Natural killer cell (primary cell): ENCODE measurements around the gene DCDC2B. TPM values are rescaled to one million over a fixed set of nuclear protein-coding genes. Genes with fewer than 3 reads are reported as not detected.

Experiments used
- ATAC-seq, 3 donors: fragments of 150-1000 bp in 2 of 3; fragments of 200-7000 bp in 1 of 3; cut with Tn5 transposase; 1 replicate in 1 of 3; 2 replicates in 2 of 3; pipeline ENCODE4 v1.10.0; 2021; ENCODE audit warnings: mild to moderate bottlenecking in 2 of 3, moderate library complexity in 2 of 3
- DNase-seq, 2 donors: peaks; one replicate each; pipeline versions ENCODE4 v3.0.0 to v3.0.0-alpha.2; 2013 to 2021; ENCODE audit warnings: mixed read lengths in 1 of 2
- H3K27ac ChIP-seq: one replicate; pipeline ENCODE4 v1.5.1; 2013; ENCODE audit warnings: mild to moderate bottlenecking, low read length
- H3K27me3 ChIP-seq: one replicate; pipeline ENCODE4 v1.6.1; 2013; ENCODE audit warnings: low read length; ENCODE audit not compliant: control insufficient read depth, insufficient read depth
- H3K36me3 ChIP-seq: one replicate; pipeline ENCODE4 v1.6.1; 2013; ENCODE audit warnings: low read length; ENCODE audit not compliant: control insufficient read depth, insufficient read depth
- H3K4me1 ChIP-seq: one replicate; pipeline ENCODE4 v1.6.1; 2013; ENCODE audit warnings: low read length; ENCODE audit not compliant: control insufficient read depth, insufficient read depth
- H3K4me3 ChIP-seq: one replicate; pipeline ENCODE4 v1.5.1; 2013; ENCODE audit warnings: low read length
- H3K9me3 ChIP-seq: one replicate; pipeline ENCODE4 v1.6.1; 2013; ENCODE audit warnings: low read length; ENCODE audit not compliant: control insufficient read depth, insufficient read depth
- H3K27ac Mint-ChIP-seq, 2 donors: one replicate each; pipeline ENCODE4 v1.8.0; 2022; ENCODE audit warnings: mild to moderate bottlenecking in 2 of 2, mixed read lengths in 2 of 2, moderate library complexity in 1 of 2
- H3K27me3 Mint-ChIP-seq, 2 donors: one replicate each; pipeline ENCODE4 v1.8.0; 2022; ENCODE audit warnings: low read depth in 2 of 2, mixed read lengths in 2 of 2
- H3K36me3 Mint-ChIP-seq: one replicate; pipeline ENCODE4 v1.8.0; 2022; ENCODE audit warnings: mixed read lengths
- H3K4me1 Mint-ChIP-seq, 2 donors: one replicate each; pipeline ENCODE4 v1.8.0; 2022; ENCODE audit warnings: mixed read lengths in 2 of 2
- H3K4me3 Mint-ChIP-seq: one replicate; pipeline ENCODE4 v1.8.0; 2022; ENCODE audit warnings: mild to moderate bottlenecking, moderate library complexity, mixed read lengths
- H3K9me3 Mint-ChIP-seq, 2 donors: one replicate each; pipeline ENCODE4 v1.8.0; 2022; ENCODE audit warnings: mixed read lengths in 2 of 2
- WGBS: methylation state at CpG from one replicate; pipeline ENCODE4 v1.1.7; 2013; ENCODE audit warnings: missing lambda C conversion rate; ENCODE audit not compliant: insufficient coverage; 5-methylcytosine and 5-hydroxymethylcytosine counted together
- intact Hi-C: fragments of 100-400 bp; cut with micrococcal nuclease; formaldehyde crosslinking; loops from one replicate; pipeline ENCODE4 v1.14.2; 2022
- total RNA-seq, 4 donors: library from RNA; stranded (reverse); fragments of 120-200 nt in 1 of 4; gene quantifications; one replicate each; pipeline versions ENCODE4 v1.2.3 to v1.2.4, GENCODE V29; 2013 to 2022
- TF ChIP-seq, protein P1 (sequence below): fragments of 200-600 bp; IDR thresholded peaks from one replicate; pipeline ENCODE4 v1.8.0; 2022; ENCODE audit warnings: antibody characterized with exemption

The DCDC2B gene
- total RNA-seq, 3 donors from 2014 or later (not counting 1 experiment from before 2014, with no cell fraction given), result not detected

- TF ChIP-seq, protein P1, sequence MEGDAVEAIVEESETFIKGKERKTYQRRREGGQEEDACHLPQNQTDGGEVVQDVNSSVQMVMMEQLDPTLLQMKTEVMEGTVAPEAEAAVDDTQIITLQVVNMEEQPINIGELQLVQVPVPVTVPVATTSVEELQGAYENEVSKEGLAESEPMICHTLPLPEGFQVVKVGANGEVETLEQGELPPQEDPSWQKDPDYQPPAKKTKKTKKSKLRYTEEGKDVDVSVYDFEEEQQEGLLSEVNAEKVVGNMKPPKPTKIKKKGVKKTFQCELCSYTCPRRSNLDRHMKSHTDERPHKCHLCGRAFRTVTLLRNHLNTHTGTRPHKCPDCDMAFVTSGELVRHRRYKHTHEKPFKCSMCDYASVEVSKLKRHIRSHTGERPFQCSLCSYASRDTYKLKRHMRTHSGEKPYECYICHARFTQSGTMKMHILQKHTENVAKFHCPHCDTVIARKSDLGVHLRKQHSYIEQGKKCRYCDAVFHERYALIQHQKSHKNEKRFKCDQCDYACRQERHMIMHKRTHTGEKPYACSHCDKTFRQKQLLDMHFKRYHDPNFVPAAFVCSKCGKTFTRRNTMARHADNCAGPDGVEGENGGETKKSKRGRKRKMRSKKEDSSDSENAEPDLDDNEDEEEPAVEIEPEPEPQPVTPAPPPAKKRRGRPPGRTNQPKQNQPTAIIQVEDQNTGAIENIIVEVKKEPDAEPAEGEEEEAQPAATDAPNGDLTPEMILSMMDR, result no peak
- H3K27ac Mint-ChIP-seq, result peak overlapping the region; percentile 95 to 98
- Histone ChIP-seq H3K36me3 (peaks cover 2% of the 10 kb centered on the region), H3K4me3 (peak overlapping the region; percentile 70), H3K27ac (peak overlapping the region; percentile 80), H3K27me3 (no peaks in the 10 kb centered on the region), H3K4me1 (peaks cover 28% of the 10 kb centered on the region), H3K9me3 (no peaks in the 10 kb centered on the region)
- no peaks in the 10 kb centered on the region for H3K36me3 Mint-ChIP-seq
- no peaks in the 10 kb centered on the region for H3K9me3 Mint-ChIP-seq
- DNase-seq (no peak), ATAC-seq (no peak)
- WGBS, result 36% methylated on average over 7 of the region's 7 CpGs
- intact Hi-C loops, result loop anchor here (1.0 to 5.0 kb wide), 3 partner anchors 22 to 72 kb away; partner anchors contain the start of genes EIF3I, KPNA6 and TMEM234
- H3K4me1 Mint-ChIP-seq, result peaks cover 35 to 38% of the 10 kb centered on the region in 2 donors
- no peaks in the 10 kb centered on the region for H3K27me3 Mint-ChIP-seq
- peak overlapping the region; percentile 95 for H3K4me3 Mint-ChIP-seq
Observed at GRCh38 chr1:32179193-32179442, 29.8 kb upstream of the DCDC2B start.

- Mint-ChIP-seq H3K4me1 (peaks cover 35 to 43% of the 10 kb centered on the region in 2 donors), H3K27ac (peak within 1 kb of the TSS; percentile 95 to 98), H3K27me3 (no peaks in the 10 kb centered on the region), H3K4me3 (peak within 1 kb of the TSS; percentile 95), H3K9me3 (no peaks in the 10 kb centered on the region), H3K36me3 (no peaks in the 10 kb centered on the region)
- no peaks in the 10 kb centered on the region for H3K27me3 ChIP-seq
- intact Hi-C loops, result loop anchor here (1.0 to 5.0 kb wide), 3 partner anchors 22 to 72 kb away; partner anchors contain the start of genes EIF3I, KPNA6 and TMEM234
- H3K27ac ChIP-seq, result peak within 1 kb of the TSS; percentile 80
- WGBS, result under 1% methylated on average over 79 of the region's 79 CpGs
- H3K36me3 ChIP-seq, result peaks cover 7% of the 10 kb centered on the region
- H3K9me3 ChIP-seq, result no peaks in the 10 kb centered on the region
- H3K4me3 ChIP-seq, result peak within 1 kb of the TSS; percentile 70
- TF ChIP-seq, protein P1, result no peak
- DNase-seq (peak; percentile 87 to 92), ATAC-seq (peak; percentile 86 to 93 (median 88))
- peaks cover 28% of the 10 kb centered on the region for H3K4me1 ChIP-seq
Observed at GRCh38 chr1:32179443-32180185, 29.3 kb upstream of the DCDC2B start, which contains the start of gene TXLNA. Gene TXLNA, plus strand, starts transcription at chr1:32179675. Its CDS starts 671 bp downstream, at chr1:32180346.

DNA sequence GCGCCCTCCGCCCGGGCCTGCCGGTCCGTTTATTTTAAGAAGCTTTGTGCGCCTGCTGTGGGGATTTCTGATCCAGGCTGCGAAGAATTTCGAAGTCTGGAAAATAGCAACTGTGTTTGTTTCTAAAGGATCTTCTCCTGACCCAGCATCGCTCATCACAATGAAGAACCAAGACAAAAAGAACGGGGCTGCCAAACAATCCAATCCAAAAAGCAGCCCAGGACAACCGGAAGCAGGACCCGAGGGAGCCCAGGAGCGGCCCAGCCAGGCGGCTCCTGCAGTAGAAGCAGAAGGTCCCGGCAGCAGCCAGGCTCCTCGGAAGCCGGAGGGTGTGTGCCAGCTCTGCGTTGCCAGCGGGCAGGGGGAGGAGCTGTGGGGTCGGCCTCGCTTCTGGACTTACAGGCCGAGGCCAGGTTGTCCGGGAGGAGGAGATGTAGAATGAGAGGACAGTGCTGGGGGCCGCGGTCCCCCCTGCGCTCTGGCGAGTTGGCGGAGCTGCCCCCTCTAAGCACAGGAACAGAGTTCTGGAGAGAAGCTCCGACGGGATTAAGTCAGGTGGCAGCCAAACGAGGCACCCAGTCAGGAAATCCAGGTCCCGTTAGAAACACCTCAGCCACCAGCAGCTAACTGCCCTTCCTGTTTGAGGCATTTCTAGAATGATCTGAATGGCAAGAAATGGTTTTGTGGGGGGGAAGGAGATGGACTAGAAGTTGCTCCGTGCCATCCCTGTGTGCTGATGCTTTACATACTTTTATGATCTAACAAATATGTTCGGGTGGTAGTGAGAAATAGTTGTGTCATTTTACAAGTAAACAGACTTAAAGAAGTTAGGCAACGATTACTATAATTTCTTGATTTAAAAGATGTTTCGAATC is 28.5 kb upstream of the DCDC2B start:
- intact Hi-C loops, result no loop called here
- peak overlapping the region; percentile 70 for H3K4me3 ChIP-seq
- H3K27me3 ChIP-seq, result no peaks in the 10 kb centered on the region
- Mint-ChIP-seq H3K27me3 (no peaks in the 10 kb centered on the region), H3K36me3 (no peaks in the 10 kb centered on the region), H3K9me3 (no peaks in the 10 kb centered on the region), H3K27ac (peak overlapping the region; percentile 95 to 98), H3K4me1 (peaks cover 40 to 49% of the 10 kb centered on the region in 2 donors), H3K4me3 (peak overlapping the region; percentile 95)
- H3K27ac ChIP-seq, result peak overlapping the region; percentile 80
- DNase-seq (peak; percentile 26 to 48), ATAC-seq (peak in 2 of 3 donors; percentile 10 to 18)
- WGBS, result 8% methylated on average over 35 of the region's 36 CpGs
- H3K9me3 ChIP-seq, result no peaks in the 10 kb centered on the region
- H3K4me1 ChIP-seq, result peaks cover 28% of the 10 kb centered on the region
- TF ChIP-seq, protein P1, result no peak
- peaks cover 13% of the 10 kb centered on the region for H3K36me3 ChIP-seq
